ENCODE data around the gene RNASEL. TPM values are rescaled to one million over a fixed set of nuclear protein-coding genes. Genes with fewer than 3 reads are reported as not detected.

RNASEL gene
- total RNA-seq, 6 donors from 2014 or later, result 8.5 to 16.8 (median 12.0) TPM

DNA sequence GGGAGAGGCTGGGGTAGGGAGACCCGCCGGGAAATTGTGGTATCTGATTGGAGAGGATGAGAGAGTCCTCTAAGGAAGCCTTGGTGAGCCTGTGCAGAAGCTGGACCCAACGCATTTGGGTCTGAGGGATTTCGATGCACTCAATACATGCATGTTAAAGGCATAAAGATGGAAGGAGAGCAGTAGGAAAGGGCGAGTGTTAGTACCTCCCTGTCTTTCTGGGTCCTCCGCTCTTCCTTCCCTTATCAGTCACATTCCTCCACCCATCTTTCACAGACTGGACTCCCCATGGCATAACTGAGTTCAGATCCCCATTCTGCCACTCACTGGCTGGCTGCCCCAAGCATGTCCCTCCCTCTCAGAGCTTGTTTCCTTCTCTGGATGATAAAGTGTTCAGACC, 7.9 kb upstream of the RNASEL start:
- Histone ChIP-seq H3K9me3 (no peaks in the 10 kb centered on the region), H3K4me1 (peaks cover 22 to 38% (median 25%) of the 10 kb centered on the region in 4 donors), H3K36me3 (peaks cover 8 to 26% (median 12%) of the 10 kb centered on the region in 4 donors), H3K27me3 (no peaks in the 10 kb centered on the region), H3K4me3 (no peak overlapping the region), H3K27ac (no peak overlapping the region)
- WGBS, 2 donors, result 86 to 89% methylated on average over 6 of the region's 6 CpGs
- TF ChIP-seq POLR2A (IDR thresholded peaks at IDR 0.05), result no peak
- no peak for TF ChIP-seq POLR2AphosphoS5 (IDR thresholded peaks at IDR 0.05)
- no peak for TF ChIP-seq EP300 (IDR thresholded peaks at IDR 0.05)
- no peak for TF ChIP-seq CTCF (IDR thresholded peaks at IDR 0.05)
- DNase-seq (no peak), ATAC-seq (ENCODE audit: low FRiP score in 2 of 2) (no peak)

DNA sequence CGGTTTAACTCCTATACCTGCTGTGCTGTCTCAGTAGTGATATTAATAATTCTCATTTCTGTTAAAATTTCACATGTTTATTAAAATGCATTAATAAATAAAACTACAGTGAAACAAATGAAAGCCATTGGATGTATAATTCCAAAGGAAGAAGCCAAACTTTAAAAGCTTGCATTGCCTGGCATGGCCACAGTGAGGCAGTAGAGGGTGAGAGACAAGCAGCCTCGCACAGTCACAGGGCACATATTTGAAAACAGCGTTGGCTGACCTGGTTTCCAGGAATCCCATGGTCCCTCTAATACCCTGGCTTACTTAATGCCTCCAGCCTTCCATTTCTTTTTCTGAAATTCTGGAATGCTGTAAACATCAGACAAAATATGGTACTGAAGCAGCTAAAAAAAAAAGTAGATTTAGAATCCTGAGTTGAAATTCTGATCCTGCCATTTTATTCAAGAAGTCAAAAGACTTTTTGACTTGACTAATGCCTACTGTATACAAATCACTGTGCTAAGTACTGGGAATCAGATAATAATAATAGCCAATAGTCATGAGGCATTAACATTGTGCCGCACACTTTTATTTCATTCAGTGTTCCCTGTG, 6.7 kb upstream of the RNASEL start:
- 36 to 38% methylated on average over 4 of the region's 4 CpGs for WGBS, 2 donors
- Histone ChIP-seq H3K4me3 (no peak overlapping the region), H3K4me1 (peaks cover 11 to 26% (median 16%) of the 10 kb centered on the region in 4 donors), H3K9me3 (no peaks in the 10 kb centered on the region), H3K36me3 (peaks cover 8 to 17% (median 11%) of the 10 kb centered on the region in 4 donors), H3K27me3 (no peaks in the 10 kb centered on the region), H3K27ac (no peak overlapping the region)
- ATAC-seq (ENCODE audit: low FRiP score in 2 of 2) (peak; percentile 84 to 85), DNase-seq (peak in 1 of 2 donors; percentile 78)
- TF ChIP-seq POLR2AphosphoS5 (IDR thresholded peaks at IDR 0.05) (peak in 1 of 2 donors; percentile 9), EP300 (IDR thresholded peaks at IDR 0.05) (no peak), CTCF (IDR thresholded peaks at IDR 0.05) (peak; percentile 71 to 93 (median 82)), POLR2A (IDR thresholded peaks at IDR 0.05) (no peak)

DNA sequence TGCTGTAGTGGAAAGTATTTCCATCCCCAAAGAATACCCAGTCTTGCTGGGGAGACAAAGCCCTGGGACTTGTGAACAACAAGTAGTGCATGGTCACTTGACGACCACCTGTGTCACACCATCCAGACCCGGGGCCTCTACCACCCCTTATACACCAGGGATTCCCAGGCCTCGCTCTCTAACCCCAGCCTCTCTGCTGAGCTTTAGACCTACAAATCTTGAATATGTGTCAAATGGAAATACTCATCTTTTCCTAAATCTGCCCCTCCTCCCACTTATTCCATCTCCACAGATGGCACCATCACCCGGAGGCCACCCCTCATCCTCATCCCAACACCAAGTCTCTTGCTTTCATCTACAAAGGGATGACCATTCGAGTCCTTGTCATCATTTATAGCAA, 875 bp upstream of the RNASEL start:
- TF ChIP-seq POLR2AphosphoS5 (IDR thresholded peaks at IDR 0.05) (no peak), CTCF (IDR thresholded peaks at IDR 0.05) (no peak), EP300 (IDR thresholded peaks at IDR 0.05) (no peak)
- H3K27ac ChIP-seq, result peak overlapping the region in 2 of 4 donors; percentile 96
- ATAC-seq (ENCODE audit: low FRiP score in 2 of 2) (no peak), DNase-seq (no peak)
- no peaks in the 10 kb centered on the region for H3K27me3 ChIP-seq
- WGBS, 2 donors, result 96% methylated on average over 5 of the region's 5 CpGs
- peaks cover 8 to 24% (median 14%) of the 10 kb centered on the region in 4 donors for H3K4me1 ChIP-seq
- no peaks in the 10 kb centered on the region for H3K36me3 ChIP-seq
- no peaks in the 10 kb centered on the region for H3K9me3 ChIP-seq
- no peak overlapping the region for H3K4me3 ChIP-seq

DNA sequence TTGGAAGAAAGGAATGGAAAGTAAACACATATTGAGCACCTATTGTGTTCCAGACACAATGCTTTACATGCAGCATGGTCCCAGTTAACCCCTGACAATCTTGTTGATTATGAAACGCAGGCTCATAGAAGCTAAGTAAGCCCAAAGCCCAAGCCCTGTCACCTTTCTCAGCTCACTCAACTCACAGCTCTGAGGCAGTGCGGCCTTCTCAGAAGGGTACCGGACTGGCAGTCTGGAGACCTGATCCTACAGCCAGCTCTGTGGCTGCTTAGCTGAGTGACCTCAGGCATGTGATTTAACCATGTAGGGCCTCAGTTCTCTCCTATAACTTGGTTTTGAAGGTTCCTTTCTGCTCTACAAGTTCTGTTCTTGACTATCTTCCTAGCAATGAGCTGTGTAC, 464 bp upstream of the RNASEL start:
- WGBS, 2 donors, result 50 to 75% methylated on average over 2 to 3 of the region's 3 CpGs
- ATAC-seq (ENCODE audit: low FRiP score in 2 of 2), result no peak
- no peak for TF ChIP-seq POLR2AphosphoS5 (IDR thresholded peaks at IDR 0.05)
- no peak for TF ChIP-seq POLR2A (IDR thresholded peaks at IDR 0.05)
- no peak for TF ChIP-seq CTCF (IDR thresholded peaks at IDR 0.05)
- no peak for TF ChIP-seq EP300 (IDR thresholded peaks at IDR 0.05)

More for the DNA sequence above, 464 bp upstream of the RNASEL start:
- peak overlapping the region; percentile 93 to 97 (median 96) for H3K27ac ChIP-seq
- DNase-seq, result no peak
- H3K4me3 ChIP-seq, result peak overlapping the region in 3 of 4 donors; percentile 63 to 70 (median 64)
- H3K27me3 ChIP-seq, result no peaks in the 10 kb centered on the region
- no peaks in the 10 kb centered on the region for H3K9me3 ChIP-seq
- no peaks in the 10 kb centered on the region for H3K36me3 ChIP-seq
- H3K4me1 ChIP-seq, result peaks cover 11 to 26% (median 18%) of the 10 kb centered on the region in 4 donors

All from upper lobe of left lung (tissue), 6 donors.